GM08714 (cell line): Measurements from ENCODE around the gene BTN1A1.
A peak's percentile ranks its signal among the peaks of the same experiment; 100 is the strongest.
"Not testable (repeated sequence)": the region's sequence is repeated elsewhere in the genome, so short reads cannot be mapped to it uniquely, and the experiment has no call there.

Source experiments
- H3K4me3 ChIP-seq: fragments of 200-500 bp; sonication (Bioruptor generic); 2 replicates; pipeline ENCODE4 v1.5.1; 2014; ENCODE audit warnings: mild to moderate bottlenecking, low read length, inconsistent platforms
- ZNF274 ChIP-seq: IDR thresholded peaks from 2 replicates; pipeline ENCODE4 v1.6.1; 2012; ENCODE audit warnings: mild to moderate bottlenecking, low read depth, low read length

Gene BTN1A1

GRCh38 chr6:26516481-26517427, 16.7 kb downstream of the BTN1A1 start:
- TF ChIP-seq ZNF274: no peak
- H3K4me3 ChIP-seq: no peak overlapping the region

DNA sequence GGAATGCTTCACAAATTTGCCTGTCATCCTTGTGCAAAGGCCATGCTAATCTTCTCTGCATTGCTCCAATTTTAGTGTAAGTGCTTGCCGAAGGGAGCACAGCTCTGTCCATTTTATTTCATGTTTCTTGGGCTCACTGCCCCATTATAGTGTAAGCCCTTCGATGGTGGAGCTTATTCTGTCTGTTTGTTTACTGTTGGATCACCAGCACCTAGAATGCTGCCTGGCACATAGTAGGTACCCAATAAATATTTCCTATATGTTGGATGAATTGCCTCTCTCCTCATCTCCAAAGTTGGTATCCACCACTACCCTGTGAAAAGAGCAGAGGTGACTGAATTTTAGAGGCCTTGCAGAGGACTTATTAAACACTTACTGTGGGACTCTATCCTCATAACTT, 19.3 kb downstream of the BTN1A1 start:
- no peak overlapping the region for H3K4me3 ChIP-seq
- no peak for TF ChIP-seq ZNF274

DNA sequence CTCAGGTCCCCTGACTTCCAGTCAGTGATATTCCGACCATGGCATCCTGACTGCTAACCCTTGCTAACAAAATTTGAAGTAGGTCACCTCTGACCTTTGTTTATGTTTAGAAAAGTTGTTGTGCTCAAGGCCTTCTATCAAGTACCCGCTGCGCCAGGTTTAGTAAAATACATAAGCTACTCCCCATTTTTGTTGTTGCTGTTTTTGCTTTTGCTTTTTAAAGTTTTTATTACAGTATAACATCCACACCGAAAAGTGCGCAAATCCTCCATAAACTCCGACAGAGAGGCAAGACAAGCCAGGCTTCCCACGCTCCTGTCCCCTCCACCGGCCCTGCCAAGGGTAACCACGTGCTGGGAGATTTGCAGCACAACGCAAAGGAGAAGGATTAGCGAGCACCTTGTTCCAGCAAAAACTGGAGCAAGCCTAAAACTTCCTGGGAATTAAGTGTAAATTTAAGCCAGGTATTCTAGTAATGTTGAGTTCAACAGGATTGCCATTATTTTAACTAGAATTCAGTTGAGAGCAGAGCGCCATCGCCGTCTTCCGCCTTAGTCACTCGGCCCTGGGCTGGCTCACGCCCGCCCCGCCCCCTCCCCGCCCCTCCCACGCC, 20.2 kb downstream of the BTN1A1 start:
- TF ChIP-seq ZNF274: no peak

DNA sequence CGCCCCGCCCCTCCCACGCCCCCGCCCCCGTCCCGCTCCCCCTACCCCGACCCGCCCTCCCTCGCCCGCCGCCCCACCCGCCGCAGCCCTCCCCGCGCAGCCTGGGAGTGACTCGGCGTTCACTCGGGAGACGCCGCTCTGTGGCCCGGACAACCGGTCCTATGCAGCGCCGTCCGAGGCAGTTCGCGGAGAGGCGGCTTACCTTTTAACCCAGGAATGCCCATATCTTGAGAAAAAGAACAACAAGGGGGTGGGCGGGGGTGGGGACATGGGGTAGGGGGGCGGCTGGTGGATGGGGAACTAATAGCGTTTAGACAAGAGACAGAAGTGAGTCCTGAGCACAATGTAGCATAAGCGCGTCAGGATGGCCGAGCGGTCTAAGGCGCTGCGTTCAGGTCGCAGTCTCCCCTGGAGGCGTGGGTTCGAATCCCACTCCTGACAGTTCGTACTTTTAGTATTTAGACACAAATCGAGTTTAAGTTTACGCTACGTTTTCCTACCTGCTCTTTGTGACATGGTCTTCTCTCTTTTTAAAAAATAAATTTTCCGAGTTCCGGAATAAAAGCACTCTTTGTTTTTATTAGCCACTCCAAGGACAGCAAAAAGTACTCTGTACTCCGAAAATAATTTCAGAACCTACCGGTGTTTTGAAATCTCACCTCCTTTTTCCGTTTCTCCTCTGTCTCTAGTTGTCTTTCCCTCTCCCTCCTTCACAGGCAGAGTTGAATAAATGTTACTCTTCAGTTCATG, 20.9 kb downstream of the BTN1A1 start:
- TF ChIP-seq ZNF274: no peak
- H3K4me3 ChIP-seq: peak overlapping the region; percentile 69

More for the DNA sequence above, 20.2 kb downstream of the BTN1A1 start:
- H3K4me3 ChIP-seq: peak overlapping the region; percentile 55; the same call in 1 of the 2 replicates

DNA sequence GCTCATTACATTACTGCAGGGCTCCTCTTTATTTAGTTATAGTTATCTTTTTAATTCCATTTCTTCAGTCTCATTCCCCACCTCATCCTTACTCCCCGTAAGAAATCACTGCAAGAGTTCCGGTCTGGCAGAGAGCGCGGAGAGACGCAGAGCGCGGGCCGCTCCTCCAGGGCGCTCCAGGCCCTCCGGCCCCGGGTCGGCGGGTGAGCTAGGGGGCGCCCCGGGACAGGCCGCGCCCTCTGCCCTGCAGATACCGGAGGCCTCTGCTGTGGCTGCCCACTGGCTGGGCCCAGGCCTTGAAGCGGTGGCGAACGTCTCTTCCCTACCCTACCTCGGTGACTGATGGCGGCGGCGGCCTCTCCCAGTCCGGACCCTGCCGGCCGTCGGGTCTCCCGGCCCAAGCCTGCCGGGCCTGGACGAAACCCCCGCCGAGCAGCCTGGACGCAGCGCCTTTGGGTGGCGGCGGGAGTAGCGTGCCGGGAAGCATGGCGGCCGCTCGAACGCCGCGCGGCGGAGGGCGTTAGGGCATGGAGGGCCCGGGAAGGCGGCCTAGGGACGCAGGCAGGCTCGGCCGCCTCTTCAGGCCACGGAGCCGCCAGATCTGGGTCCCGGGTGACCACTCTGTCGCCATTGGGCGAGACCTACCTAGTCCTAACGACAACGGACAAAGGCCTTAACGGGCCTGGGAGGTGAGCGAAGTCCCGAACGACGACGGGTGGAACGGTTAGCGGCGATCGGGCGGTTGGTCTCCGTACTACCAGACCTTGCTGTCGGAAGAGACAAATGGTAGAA, 21.7 kb downstream of the BTN1A1 start:
- TF ChIP-seq ZNF274: no peak
- peak overlapping the region; percentile 69 for H3K4me3 ChIP-seq

DNA sequence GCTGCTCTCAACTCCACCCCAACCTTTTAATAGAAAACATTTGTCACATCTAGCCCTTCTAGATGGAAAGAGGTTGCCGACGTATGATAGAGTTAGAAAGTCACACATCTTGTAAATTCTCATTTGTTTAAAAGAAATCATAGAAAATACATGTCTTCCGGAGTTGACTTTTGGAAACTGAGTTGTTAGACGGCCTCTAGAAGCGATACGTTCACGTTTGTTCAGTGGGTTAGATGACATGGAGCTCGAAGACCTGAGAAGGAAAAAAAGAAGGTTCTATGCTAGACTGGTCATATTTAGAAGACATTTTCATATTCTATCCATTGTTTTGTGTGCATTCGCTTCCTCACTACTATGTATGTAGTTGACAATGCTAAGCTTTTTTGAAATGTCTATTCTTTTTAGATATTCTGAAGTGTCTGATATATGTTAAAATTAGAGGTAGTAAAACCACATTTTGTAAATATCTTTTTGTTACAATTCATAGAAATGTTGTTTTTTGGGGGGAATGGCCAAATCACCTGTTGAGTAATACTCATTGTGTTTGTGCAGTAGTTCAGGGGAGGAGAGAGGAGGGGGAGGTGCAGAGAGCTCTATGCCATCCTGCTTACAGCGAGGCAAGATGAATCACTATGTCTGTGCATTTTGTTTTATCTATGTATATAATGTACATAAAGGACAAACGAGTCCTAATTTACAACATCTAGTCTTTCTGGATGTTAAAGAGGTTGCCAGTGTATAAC, 22.6 kb downstream of the BTN1A1 start:
- peak overlapping the region; percentile 69 for H3K4me3 ChIP-seq

- H3K4me3 ChIP-seq: not testable (repeated sequence)
Measured at GRCh38 chr6:26524314-26524713, 24.2 kb downstream of the BTN1A1 start.

DNA sequence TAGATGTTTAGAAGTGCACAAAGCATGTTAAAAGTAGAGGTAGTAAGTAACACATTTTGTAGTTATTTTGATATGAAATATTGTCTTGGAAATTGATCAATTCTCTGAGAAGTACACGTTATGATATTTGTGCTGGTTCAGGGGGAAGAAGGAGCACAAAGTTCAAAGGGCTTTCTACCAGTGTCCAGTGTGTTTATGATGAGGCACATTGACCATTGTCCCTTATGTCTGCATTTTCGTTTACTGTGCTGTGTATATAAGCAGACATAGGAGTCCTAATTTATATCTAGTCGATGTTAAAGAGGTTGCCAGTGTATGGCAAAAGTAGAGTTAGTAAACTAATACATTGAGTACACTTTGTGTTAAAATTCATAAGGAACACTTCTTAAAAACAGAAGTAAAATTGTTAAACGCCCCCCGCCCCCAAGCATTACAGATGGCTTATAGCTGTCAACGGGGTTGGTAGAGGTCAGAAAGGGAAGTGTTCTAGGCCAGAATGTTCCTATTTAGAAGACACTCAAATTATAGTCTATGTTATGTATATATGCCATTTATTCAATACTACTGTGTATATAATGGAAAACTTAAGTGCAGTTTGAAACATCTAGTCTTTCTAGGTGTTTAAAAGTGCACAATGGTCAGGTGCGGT, 24.7 kb downstream of the BTN1A1 start:
- TF ChIP-seq ZNF274: no peak
- no peak overlapping the region for H3K4me3 ChIP-seq

GRCh38 chr6:26525838-26526237, 25.7 kb downstream of the BTN1A1 start:
- TF ChIP-seq ZNF274: no peak
- no peak overlapping the region for H3K4me3 ChIP-seq

- TF ChIP-seq ZNF274: no peak
- no peak overlapping the region for H3K4me3 ChIP-seq
Measured at GRCh38 chr6:26526928-26527327, 26.8 kb downstream of the BTN1A1 start.

DNA sequence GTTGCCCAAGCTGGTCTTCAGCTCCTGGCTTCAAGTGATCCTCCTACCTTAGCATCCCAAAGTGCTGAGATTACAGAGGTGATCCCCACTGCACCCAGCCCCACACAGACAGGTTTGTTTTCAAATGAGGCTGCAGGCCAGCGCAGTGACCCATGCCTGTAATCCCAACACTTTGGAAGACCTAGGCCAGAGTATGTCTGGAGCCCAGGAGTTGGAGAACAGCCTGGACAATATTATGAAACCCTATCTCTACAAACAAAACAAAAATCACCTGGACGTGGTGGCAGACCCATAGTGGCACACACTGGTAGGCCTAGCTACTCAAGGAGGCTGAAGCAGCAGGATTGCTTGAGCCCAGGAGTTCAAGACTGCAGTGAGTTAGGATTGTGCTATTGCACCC, 30.1 kb downstream of the BTN1A1 start:
- H3K4me3 ChIP-seq: no peak overlapping the region
- no peak for TF ChIP-seq ZNF274

- no peak for TF ChIP-seq ZNF274
- no peak overlapping the region for H3K4me3 ChIP-seq
Measured at GRCh38 chr6:26531897-26532296, 31.8 kb downstream of the BTN1A1 start.

DNA sequence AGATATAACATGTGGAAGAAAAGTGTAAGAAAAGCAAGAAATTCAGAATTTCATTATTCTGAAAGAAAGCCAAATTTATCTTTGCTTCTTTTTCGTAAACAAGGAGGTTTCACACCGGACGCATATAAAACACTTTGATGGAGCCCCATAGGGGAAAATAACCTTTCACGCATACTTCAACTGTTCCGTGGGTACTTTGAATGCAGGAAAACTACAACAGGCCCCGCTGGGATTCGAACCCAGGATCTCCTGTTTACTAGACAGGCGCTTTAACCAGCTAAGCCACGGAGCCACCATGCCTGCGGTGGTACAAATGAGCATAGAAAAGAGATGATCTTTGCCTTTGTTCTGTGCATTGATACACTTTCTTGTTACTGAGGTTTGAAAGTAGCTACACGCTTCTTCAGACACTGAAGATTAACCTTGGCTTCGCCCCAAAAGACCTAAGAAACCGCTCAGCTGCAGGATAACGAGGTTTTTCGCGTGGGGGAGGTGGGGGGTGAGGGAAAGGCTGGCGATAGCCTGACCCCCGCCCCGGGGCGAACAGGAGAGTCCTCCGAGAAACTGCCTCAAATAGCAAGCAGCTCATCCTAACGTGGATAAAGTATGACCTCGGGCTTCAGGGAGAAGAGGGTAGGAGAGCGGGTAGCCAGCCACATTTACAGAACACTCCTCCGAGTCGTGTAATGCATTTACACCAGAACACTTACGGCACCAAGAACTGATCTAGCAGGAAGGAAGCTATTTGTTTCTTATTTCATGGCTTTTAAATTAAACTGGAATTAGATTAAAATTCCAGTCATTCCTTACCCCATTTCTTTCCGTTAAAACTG, 32.8 kb downstream of the BTN1A1 start:
- peak overlapping the region; percentile 81 for H3K4me3 ChIP-seq
- TF ChIP-seq ZNF274: no peak
